HL-60 (cell line): Measurements from ENCODE around the gene KDM3A.

Experiments used
- DNase-seq, 2 experiments: peaks; one replicate each; pipeline ENCODE4 v3.0.0-alpha.2; 2010 to 2020; ENCODE audit warnings: low read depth in 1 of 2, low spot score in 1 of 2
- H3K27ac ChIP-seq: fragments of 250-450 bp; sonication (Bioruptor Pico); replicated peaks from 2 replicates; pipeline ENCODE4 v1.5.1; 2020; ENCODE audit warnings: mild to moderate bottlenecking, moderate library complexity
- H3K27me3 ChIP-seq: fragments of 250-450 bp; sonication (Bioruptor Pico); 2 replicates; pipeline ENCODE4 v1.5.1; 2021; ENCODE audit warnings: mild to moderate bottlenecking, moderate library complexity; ENCODE audit not compliant: insufficient read depth, poor library complexity, severe bottlenecking
- H3K4me3 ChIP-seq: replicated peaks from 2 replicates; pipeline ENCODE4 v1.5.1; 2011; ENCODE audit warnings: mild to moderate bottlenecking, control low read depth, low read length; ENCODE audit not compliant: insufficient read depth
- GABPA ChIP-seq: IDR thresholded peaks from 2 replicates; pipeline ENCODE4 v1.6.1; 2012; ENCODE audit warnings: low read depth
- POLR2AphosphoS5 ChIP-seq: IDR thresholded peaks from 2 replicates; pipeline ENCODE4 v1.6.1; 2012; ENCODE audit warnings: low read depth
- SPI1 ChIP-seq: IDR thresholded peaks from 2 replicates; pipeline ENCODE4 v1.6.1; 2012; ENCODE audit warnings: low read depth, mild to moderate bottlenecking, borderline replicate concordance
- TF ChIP-seq, protein P1 (sequence below): IDR thresholded peaks from 2 replicates; pipeline ENCODE4 v1.6.1; 2012; ENCODE audit warnings: low read depth; ENCODE audit not compliant: insufficient replicate concordance
- TF ChIP-seq, protein P2 (sequence below): IDR thresholded peaks from one replicate; pipeline ENCODE4 v1.5.1; 2011; ENCODE audit warnings: low read length, control low read depth, inconsistent platforms; ENCODE audit not compliant: insufficient read depth

KDM3A gene

DNA sequence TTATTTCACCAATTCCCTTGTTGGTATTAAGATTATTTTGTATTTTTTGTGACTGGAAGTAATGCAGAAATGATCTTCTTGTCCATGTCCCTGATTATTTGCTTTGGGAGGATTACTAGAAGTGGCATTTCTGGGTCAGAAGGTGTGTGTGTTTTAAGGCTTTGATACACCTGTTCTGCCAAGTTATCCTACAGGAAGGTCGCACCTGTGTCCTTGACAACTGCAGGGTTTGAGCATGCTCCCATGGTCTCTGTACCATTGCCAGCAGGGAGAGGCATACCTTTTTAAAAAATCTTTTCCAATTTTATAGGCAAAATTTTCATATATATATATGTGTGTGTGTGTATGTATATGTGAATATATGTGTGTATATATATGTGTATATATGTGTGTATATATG, 29.7 kb downstream of the KDM3A start:
- Histone ChIP-seq H3K27ac (no peak overlapping the region), H3K4me3 (no peak overlapping the region), H3K27me3 (no peaks in the 10 kb centered on the region)
- TF ChIP-seq, protein P1, sequence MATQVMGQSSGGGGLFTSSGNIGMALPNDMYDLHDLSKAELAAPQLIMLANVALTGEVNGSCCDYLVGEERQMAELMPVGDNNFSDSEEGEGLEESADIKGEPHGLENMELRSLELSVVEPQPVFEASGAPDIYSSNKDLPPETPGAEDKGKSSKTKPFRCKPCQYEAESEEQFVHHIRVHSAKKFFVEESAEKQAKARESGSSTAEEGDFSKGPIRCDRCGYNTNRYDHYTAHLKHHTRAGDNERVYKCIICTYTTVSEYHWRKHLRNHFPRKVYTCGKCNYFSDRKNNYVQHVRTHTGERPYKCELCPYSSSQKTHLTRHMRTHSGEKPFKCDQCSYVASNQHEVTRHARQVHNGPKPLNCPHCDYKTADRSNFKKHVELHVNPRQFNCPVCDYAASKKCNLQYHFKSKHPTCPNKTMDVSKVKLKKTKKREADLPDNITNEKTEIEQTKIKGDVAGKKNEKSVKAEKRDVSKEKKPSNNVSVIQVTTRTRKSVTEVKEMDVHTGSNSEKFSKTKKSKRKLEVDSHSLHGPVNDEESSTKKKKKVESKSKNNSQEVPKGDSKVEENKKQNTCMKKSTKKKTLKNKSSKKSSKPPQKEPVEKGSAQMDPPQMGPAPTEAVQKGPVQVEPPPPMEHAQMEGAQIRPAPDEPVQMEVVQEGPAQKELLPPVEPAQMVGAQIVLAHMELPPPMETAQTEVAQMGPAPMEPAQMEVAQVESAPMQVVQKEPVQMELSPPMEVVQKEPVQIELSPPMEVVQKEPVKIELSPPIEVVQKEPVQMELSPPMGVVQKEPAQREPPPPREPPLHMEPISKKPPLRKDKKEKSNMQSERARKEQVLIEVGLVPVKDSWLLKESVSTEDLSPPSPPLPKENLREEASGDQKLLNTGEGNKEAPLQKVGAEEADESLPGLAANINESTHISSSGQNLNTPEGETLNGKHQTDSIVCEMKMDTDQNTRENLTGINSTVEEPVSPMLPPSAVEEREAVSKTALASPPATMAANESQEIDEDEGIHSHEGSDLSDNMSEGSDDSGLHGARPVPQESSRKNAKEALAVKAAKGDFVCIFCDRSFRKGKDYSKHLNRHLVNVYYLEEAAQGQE: no peak
- TF ChIP-seq POLR2AphosphoS5 (no peak), SPI1 (no peak), GABPA (no peak)
- TF ChIP-seq, protein P2, sequence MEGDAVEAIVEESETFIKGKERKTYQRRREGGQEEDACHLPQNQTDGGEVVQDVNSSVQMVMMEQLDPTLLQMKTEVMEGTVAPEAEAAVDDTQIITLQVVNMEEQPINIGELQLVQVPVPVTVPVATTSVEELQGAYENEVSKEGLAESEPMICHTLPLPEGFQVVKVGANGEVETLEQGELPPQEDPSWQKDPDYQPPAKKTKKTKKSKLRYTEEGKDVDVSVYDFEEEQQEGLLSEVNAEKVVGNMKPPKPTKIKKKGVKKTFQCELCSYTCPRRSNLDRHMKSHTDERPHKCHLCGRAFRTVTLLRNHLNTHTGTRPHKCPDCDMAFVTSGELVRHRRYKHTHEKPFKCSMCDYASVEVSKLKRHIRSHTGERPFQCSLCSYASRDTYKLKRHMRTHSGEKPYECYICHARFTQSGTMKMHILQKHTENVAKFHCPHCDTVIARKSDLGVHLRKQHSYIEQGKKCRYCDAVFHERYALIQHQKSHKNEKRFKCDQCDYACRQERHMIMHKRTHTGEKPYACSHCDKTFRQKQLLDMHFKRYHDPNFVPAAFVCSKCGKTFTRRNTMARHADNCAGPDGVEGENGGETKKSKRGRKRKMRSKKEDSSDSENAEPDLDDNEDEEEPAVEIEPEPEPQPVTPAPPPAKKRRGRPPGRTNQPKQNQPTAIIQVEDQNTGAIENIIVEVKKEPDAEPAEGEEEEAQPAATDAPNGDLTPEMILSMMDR: no peak
- no peak for DNase-seq

DNA sequence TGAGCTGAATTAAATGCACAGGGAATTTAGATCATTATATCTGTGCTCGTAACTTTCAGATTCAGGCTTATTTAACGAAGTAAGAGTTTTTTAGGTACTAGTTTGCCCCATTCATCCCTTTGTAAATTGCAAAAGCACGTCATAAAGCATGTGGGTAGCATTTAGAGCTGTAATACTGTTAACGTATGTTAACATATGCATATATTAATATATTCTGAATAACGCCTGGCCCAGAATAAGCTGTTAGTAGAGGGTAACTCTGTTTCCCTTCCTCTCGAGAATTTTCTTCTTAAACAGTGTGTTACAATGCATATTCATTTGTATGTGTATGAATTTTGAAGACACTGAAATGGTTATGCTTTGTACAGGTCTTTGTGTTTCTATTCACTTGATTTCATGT, 30.5 kb downstream of the KDM3A start:
- no peak overlapping the region for H3K27ac ChIP-seq
- TF ChIP-seq GABPA: no peak
- TF ChIP-seq, protein P2: no peak
- TF ChIP-seq SPI1: no peak
- TF ChIP-seq, protein P1: no peak
- TF ChIP-seq POLR2AphosphoS5: no peak
- no peaks in the 10 kb centered on the region for H3K27me3 ChIP-seq
- no peak for DNase-seq
- no peak overlapping the region for H3K4me3 ChIP-seq

DNA sequence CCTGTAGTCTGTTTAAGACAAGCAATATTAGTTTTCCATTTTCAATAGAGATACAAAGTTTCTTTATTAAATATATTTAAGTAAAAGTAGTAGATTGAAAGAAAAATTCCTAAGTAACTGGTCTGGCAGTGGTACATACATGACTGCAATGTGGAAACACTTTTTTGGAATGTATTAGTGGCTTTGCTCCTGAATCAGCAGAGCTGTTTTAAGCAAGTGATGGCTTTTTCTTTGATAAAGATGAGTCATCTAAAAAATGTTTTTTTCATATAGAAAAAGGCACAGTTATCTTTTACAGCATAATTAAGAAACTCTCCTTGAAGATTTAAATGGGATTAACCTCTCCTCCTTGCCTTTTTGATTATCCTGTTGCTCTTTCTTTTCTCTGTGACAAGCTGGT, 34.9 kb downstream of the KDM3A start:
- Histone ChIP-seq H3K4me3 (no peak overlapping the region), H3K27ac (no peak overlapping the region), H3K27me3 (no peaks in the 10 kb centered on the region)
- TF ChIP-seq, protein P2: no peak
- TF ChIP-seq GABPA (no peak), POLR2AphosphoS5 (no peak), SPI1 (no peak)
- TF ChIP-seq, protein P1: no peak
- DNase-seq: no peak
